Karpas-422 (cell line): Measurements from ENCODE around the gene LETM1. TPM values are rescaled to one million over a fixed set of nuclear protein-coding genes. Genes with fewer than 3 reads are reported as not detected.

Source experiments
- DNase-seq: peaks from one replicate; pipeline ENCODE4 v3.0.0-alpha.2; 2015
- H2AFZ ChIP-seq: fragments of 200-600 bp; sonication (generic); 2 replicates; pipeline ENCODE4 v1.6.1; 2014; ENCODE audit warnings: antibody characterized with exemption, low read length, mixed read lengths
- H3K27ac ChIP-seq: fragments of 200-600 bp; sonication (generic); 2 replicates; pipeline ENCODE4 v1.5.1; 2014; ENCODE audit warnings: mild to moderate bottlenecking, low read length, moderate library complexity
- H3K27me3 ChIP-seq: fragments of 200-600 bp; sonication (generic); 2 replicates; pipeline ENCODE4 v1.6.1; 2014; ENCODE audit warnings: low read length, mixed read lengths
- H3K36me3 ChIP-seq: fragments of 200-600 bp; sonication (generic); 2 replicates; pipeline ENCODE4 v1.6.1; 2014; ENCODE audit warnings: low read length, mixed read lengths; ENCODE audit not compliant: insufficient read depth
- H3K4me1 ChIP-seq: fragments of 200-600 bp; sonication (generic); 2 replicates; pipeline ENCODE4 v1.6.1; 2014; ENCODE audit warnings: mild to moderate bottlenecking, low read length, mixed read lengths
- H3K4me2 ChIP-seq: fragments of 200-600 bp; sonication (generic); 2 replicates; pipeline ENCODE4 v1.6.1; 2014; ENCODE audit warnings: low read length, low read depth, mild to moderate bottlenecking; ENCODE audit not compliant: poor library complexity, severe bottlenecking
- H3K4me3 ChIP-seq: fragments of 200-600 bp; sonication (generic); 2 replicates; pipeline ENCODE4 v1.5.1; 2014; ENCODE audit warnings: mild to moderate bottlenecking, antibody characterized with exemption, low read length, mixed read lengths
- H3K79me2 ChIP-seq: fragments of 200-600 bp; sonication (generic); 2 replicates; pipeline ENCODE4 v1.6.1; 2014; ENCODE audit warnings: mild to moderate bottlenecking, low read length, mixed read lengths
- H3K9ac ChIP-seq: fragments of 200-600 bp; sonication (generic); 2 replicates; pipeline ENCODE4 v1.6.0; 2014; ENCODE audit warnings: low read length
- H3K9me2 ChIP-seq: fragments of 200-600 bp; sonication (generic), shearing (Covaris generic); replicated peaks from 2 replicates; pipeline ENCODE4 v1.6.0; 2014; ENCODE audit warnings: mild to moderate bottlenecking, low read length, moderate library complexity; ENCODE audit not compliant: insufficient read depth
- H3K9me3 ChIP-seq: fragments of 300-700, 200-600 bp; sonication (generic); 2 replicates; pipeline ENCODE4 v1.6.1; 2014; ENCODE audit warnings: low read length, mixed read lengths
- H4K20me1 ChIP-seq: fragments of 200-600 bp; sonication (generic); 2 replicates; pipeline ENCODE4 v1.6.1; 2014; ENCODE audit warnings: mild to moderate bottlenecking, antibody characterized with exemption, low read length, low read depth; ENCODE audit not compliant: insufficient read depth
- total RNA-seq: library from RNA; depleted of rRNA; stranded (reverse); fragments of >200 nt; shearing (Covaris generic); gene quantifications from 2 replicates; pipeline ENCODE4 v1.2.3, GENCODE V29; 2014; ENCODE audit warnings: low replicate concordance

LETM1 gene
- total RNA-seq, 1 experiment from 2014 or later: 25.2 TPM

DNA sequence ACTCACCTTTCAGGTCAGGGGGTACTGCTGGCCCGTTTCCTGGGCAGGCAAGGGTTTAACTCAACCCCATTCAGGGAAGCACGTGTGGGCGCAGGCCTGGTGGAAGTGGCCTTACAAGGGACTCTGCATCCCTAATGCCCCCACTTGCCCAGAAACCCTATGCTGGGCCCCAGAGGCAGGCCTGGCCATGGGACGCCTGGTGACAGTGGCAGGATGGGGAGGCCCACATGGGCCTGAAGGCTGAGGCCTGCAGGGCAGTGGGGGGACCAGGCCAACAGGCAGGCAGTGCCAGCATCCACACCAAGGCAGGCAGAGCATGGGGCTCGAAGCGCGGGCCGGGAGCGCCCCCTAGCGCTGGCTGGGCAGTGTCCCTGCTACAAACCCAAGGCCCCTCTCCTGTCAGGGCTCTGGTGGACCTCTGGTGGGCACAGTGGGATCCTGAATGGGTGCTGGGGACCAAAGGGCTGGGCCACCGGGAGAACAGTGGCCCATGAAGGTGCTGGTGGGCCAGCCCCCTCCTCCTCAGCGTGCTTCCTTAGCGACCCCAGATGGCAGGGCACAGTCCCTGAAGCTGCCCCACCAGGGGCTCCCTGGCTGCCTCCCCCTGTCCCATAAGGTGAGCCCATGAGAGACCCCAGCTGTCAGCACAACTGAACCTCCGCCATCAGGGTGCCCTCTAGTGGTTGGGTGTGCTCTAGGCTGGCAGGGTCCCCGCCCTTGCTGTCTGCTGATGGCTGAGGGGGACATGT is 46.0 kb downstream of the LETM1 start:
- peak; percentile 92 for DNase-seq
- Histone ChIP-seq H3K4me2 (no peak overlapping the region), H3K9me2 (no peaks in the 10 kb centered on the region), H4K20me1 (peaks cover 9% of the 10 kb centered on the region; the same call in 1 of the 2 replicates), H3K4me3 (no peak overlapping the region), H3K27ac (no peak overlapping the region), H3K27me3 (no peaks in the 10 kb centered on the region), H3K9me3 (no peaks in the 10 kb centered on the region), H3K79me2 (no peaks in the 10 kb centered on the region), H3K9ac (no peak overlapping the region), H3K36me3 (no peaks in the 10 kb centered on the region; the same call in 1 of the 2 replicates), H2AFZ (no peak overlapping the region), H3K4me1 (peaks cover 9% of the 10 kb centered on the region)

DNA sequence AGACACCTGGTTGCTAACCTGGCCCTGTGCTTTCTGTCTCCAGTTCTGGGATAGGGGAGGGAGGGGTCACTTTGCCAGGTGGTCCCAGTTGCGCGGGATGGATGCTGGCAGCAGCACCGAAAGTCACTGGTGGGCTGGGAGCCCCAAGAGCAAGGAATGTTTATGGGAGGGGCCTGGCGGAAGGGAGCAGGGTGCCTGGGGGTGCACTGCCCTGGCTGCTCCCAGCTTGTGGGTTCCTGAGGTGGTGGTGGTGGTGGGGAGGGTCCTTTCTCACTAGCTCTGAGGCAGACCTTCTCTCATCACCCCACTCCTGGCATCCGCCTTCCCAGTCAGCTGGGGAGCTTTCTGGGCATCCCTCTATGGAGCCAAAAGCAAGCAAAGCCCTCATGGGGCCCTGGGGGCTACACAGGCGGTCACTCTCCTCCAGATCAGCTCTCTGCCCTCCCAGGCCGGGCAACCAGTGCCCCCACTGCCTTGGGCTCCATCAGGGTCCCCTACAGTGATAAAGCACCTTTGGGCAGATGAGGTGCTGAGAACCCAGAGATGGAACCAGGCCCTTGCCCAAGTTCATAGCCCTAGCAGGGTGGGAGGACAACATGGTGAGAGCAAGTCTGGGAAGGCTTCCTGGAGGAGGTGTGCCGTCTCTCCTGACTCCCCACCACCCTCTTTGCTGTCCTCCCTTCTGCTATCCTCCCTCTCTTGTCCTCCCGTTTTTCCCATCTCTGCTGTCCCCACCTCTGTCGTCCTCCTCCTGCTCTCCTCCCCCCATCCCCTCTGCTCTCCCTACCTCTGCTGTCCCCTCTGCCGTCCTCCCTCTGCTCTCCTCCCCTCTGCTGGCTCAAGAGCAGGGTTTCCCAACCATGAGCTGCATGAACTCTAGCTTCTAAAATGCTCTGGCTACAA is 46.9 kb downstream of the LETM1 start:
- H3K9ac ChIP-seq: no peak overlapping the region
- H3K27ac ChIP-seq: no peak overlapping the region
- H3K27me3 ChIP-seq: no peaks in the 10 kb centered on the region
- H4K20me1 ChIP-seq: peaks cover 9% of the 10 kb centered on the region; the same call in 1 of the 2 replicates
- no peak overlapping the region for H2AFZ ChIP-seq
- H3K9me2 ChIP-seq: no peaks in the 10 kb centered on the region
- H3K9me3 ChIP-seq: no peaks in the 10 kb centered on the region
- no peak overlapping the region for H3K4me3 ChIP-seq
- H3K4me1 ChIP-seq: peaks cover 9% of the 10 kb centered on the region
- no peak overlapping the region for H3K4me2 ChIP-seq
- no peak for DNase-seq
- no peaks in the 10 kb centered on the region; the same call in 1 of the 2 replicates for H3K36me3 ChIP-seq
- H3K79me2 ChIP-seq: no peaks in the 10 kb centered on the region

DNA sequence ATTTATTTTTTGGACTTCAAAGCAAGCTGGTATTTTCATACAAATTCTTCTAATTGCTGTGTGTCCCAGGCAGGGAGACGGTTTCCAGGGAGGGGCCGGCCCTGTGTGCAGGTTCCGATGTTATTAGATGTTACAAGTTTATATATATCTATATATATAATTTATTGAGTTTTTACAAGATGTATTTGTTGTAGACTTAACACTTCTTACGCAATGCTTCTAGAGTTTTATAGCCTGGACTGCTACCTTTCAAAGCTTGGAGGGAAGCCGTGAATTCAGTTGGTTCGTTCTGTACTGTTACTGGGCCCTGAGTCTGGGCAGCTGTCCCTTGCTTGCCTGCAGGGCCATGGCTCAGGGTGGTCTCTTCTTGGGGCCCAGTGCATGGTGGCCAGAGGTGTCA is 47.6 kb downstream of the LETM1 start:
- Histone ChIP-seq H3K9me2 (no peaks in the 10 kb centered on the region), H3K4me3 (no peak overlapping the region), H3K27ac (no peak overlapping the region), H3K9me3 (no peaks in the 10 kb centered on the region), H3K36me3 (no peaks in the 10 kb centered on the region; the same call in 1 of the 2 replicates), H3K79me2 (no peaks in the 10 kb centered on the region), H4K20me1 (peaks cover 9% of the 10 kb centered on the region; the same call in 1 of the 2 replicates), H3K4me1 (peaks cover 9% of the 10 kb centered on the region), H3K4me2 (no peak overlapping the region), H2AFZ (no peak overlapping the region), H3K27me3 (no peaks in the 10 kb centered on the region), H3K9ac (no peak overlapping the region)
- no peak for DNase-seq

DNA sequence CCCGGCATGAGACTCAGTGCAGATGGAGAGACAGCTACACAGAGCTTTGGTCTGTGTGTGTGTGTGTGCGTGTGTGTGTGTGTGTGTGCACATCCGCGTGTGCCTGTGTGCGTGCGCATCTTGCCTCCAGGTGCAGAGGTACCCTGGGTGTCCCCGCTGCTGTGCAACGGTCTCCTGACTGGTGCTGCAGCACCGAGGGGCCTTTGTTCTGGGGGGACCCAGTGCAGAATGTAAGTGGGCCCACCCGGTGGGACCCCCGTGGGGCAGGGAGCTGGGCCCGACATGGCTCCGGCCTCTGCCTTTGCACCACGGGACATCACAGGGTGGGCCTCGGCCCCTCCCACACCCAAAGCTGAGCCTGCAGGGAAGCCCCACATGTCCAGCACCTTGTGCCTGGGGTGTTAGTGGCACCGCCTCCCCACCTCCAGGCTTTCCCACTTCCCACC is 48.6 kb downstream of the LETM1 start:
- Histone ChIP-seq H3K4me1 (peaks cover 11% of the 10 kb centered on the region), H3K79me2 (no peaks in the 10 kb centered on the region), H3K36me3 (no peaks in the 10 kb centered on the region), H3K4me2 (no peak overlapping the region), H2AFZ (no peak overlapping the region), H3K27ac (no peak overlapping the region), H4K20me1 (peaks cover 9% of the 10 kb centered on the region; the same call in 1 of the 2 replicates), H3K9ac (no peak overlapping the region), H3K9me3 (no peaks in the 10 kb centered on the region), H3K9me2 (no peaks in the 10 kb centered on the region), H3K27me3 (no peaks in the 10 kb centered on the region), H3K4me3 (no peak overlapping the region)
- DNase-seq: peak; percentile 82

DNA sequence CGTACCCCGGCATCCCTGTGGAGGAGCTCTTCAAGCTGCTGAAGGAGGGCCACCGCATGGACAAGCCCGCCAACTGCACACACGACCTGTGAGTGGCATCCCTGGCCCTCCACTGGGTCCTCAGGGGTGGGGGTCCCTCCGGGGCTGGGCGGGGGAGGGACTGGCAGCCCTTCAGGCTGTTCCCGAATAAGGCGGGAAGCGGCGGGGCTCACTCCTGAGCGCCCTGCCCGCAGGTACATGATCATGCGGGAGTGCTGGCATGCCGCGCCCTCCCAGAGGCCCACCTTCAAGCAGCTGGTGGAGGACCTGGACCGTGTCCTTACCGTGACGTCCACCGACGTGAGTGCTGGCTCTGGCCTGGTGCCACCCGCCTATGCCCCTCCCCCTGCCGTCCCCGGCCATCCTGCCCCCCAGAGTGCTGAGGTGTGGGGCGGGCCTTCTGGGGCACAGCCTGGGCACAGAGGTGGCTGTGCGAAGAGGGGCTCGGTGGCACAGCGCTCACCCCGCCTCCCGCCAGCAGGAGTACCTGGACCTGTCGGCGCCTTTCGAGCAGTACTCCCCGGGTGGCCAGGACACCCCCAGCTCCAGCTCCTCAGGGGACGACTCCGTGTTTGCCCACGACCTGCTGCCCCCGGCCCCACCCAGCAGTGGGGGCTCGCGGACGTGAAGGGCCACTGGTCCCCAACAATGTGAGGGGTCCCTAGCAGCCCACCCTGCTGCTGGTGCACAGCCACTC is 49.2 kb downstream of the LETM1 start:
- Histone ChIP-seq H3K9me3 (no peaks in the 10 kb centered on the region), H3K79me2 (no peaks in the 10 kb centered on the region), H3K4me3 (no peak overlapping the region), H2AFZ (no peak overlapping the region), H3K4me2 (no peak overlapping the region), H3K27ac (no peak overlapping the region), H3K36me3 (no peaks in the 10 kb centered on the region), H3K9ac (no peak overlapping the region), H4K20me1 (peaks cover 9% of the 10 kb centered on the region; the same call in 1 of the 2 replicates), H3K27me3 (no peaks in the 10 kb centered on the region), H3K9me2 (no peaks in the 10 kb centered on the region), H3K4me1 (peaks cover 16% of the 10 kb centered on the region)
- DNase-seq: no peak

DNA sequence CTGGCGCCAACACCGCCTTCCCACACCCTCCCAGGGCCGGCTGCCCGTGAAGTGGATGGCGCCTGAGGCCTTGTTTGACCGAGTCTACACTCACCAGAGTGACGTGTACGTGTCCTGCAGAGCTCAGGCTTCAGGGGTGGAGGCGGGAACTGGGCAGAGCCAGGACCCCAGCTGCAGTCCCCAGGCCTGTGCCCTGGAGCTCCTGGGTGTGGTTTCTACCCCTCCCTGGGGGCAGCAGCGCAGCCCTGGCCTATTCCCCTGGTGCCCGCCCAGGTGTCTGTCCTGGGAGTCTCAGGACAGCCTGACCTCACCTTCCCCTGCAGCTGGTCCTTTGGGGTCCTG is 49.8 kb downstream of the LETM1 start:
- H3K27me3 ChIP-seq: no peaks in the 10 kb centered on the region
- no peak overlapping the region for H3K4me3 ChIP-seq
- peaks cover 9% of the 10 kb centered on the region; the same call in 1 of the 2 replicates for H4K20me1 ChIP-seq

DNA sequence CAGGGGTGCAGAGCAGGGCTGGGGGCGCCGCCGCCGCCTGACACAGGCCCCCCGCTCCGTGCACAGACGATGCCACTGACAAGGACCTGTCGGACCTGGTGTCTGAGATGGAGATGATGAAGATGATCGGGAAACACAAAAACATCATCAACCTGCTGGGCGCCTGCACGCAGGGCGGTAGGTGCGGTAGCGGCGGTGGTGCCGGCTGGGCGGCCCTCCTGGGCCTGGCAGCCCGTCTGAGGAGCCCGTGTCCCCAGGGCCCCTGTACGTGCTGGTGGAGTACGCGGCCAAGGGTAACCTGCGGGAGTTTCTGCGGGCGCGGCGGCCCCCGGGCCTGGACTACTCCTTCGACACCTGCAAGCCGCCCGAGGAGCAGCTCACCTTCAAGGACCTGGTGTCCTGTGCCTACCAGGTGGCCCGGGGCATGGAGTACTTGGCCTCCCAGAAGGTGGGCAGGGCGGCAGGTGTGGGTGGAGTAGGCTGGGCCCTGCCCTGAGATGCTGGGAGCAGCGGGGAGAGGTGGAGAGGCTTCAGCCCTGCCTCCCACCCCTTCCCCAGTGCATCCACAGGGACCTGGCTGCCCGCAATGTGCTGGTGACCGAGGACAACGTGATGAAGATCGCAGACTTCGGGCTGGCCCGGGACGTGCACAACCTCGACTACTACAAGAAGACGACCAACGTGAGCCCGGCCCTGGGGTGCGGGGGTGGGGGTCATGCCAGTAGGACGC is 50.3 kb downstream of the LETM1 start:
- Histone ChIP-seq H4K20me1 (peaks cover 9% of the 10 kb centered on the region; the same call in 1 of the 2 replicates), H3K4me3 (no peak overlapping the region), H3K4me2 (no peak overlapping the region), H3K4me1 (peaks cover 16% of the 10 kb centered on the region), H3K9me2 (no peaks in the 10 kb centered on the region), H3K27ac (no peak overlapping the region), H2AFZ (no peak overlapping the region), H3K27me3 (no peaks in the 10 kb centered on the region), H3K9me3 (no peaks in the 10 kb centered on the region), H3K36me3 (no peaks in the 10 kb centered on the region), H3K79me2 (no peaks in the 10 kb centered on the region), H3K9ac (no peak overlapping the region)
- no peak for DNase-seq

More for the DNA sequence above, 49.8 kb downstream of the LETM1 start:
- H3K9me2 ChIP-seq: no peaks in the 10 kb centered on the region
- no peak overlapping the region for H3K4me2 ChIP-seq
- H3K79me2 ChIP-seq: no peaks in the 10 kb centered on the region
- DNase-seq: no peak
- H3K9ac ChIP-seq: no peak overlapping the region
- H3K36me3 ChIP-seq: no peaks in the 10 kb centered on the region
- H2AFZ ChIP-seq: no peak overlapping the region
- no peaks in the 10 kb centered on the region for H3K9me3 ChIP-seq
- H3K4me1 ChIP-seq: peaks cover 16% of the 10 kb centered on the region
- no peak overlapping the region for H3K27ac ChIP-seq
